Inferior parietal cortex (tissue), 1 donor: Measurements from ENCODE around the gene TMEM214.

Experiments used
- DNase-seq: peaks from one replicate; pipeline ENCODE4 v3.0.0-alpha.2; 2016; ENCODE audit errors: extremely low spot score

TMEM214 gene

GRCh38 chr2:27009716-27010115, 23.0 kb upstream of the TMEM214 start:
- no peak for DNase-seq

DNA sequence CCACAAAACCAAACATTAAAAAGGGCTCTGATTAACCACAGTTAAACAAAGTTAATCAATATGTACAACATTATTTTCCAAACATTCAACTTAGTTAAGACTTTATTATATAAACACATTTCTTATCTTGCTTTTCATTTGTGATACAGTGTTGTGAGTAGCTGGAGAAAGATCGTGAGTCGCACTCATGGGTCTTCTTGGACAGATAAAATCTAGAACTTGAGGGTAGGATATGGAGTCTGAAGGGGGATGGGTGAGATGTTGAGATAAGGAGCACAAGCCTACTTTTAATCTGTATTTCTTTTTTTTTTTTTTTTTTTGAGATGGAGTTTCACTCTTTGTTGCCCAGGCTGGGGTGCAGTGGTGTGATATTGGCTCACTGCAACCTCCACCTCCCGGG, 22.6 kb upstream of the TMEM214 start:
- DNase-seq, result no peak

GRCh38 chr2:27013738-27014137, 19.0 kb upstream of the TMEM214 start:
- DNase-seq, result no peak

GRCh38 chr2:27014771-27015433, 17.9 kb upstream of the TMEM214 start:
- no peak for DNase-seq

- DNase-seq, result peak; percentile 67
Observed at GRCh38 chr2:27016801-27017325, 15.9 kb upstream of the TMEM214 start.

- no peak for DNase-seq
Observed at GRCh38 chr2:27018142-27018541, 14.6 kb upstream of the TMEM214 start.

- DNase-seq, result no peak
Observed at GRCh38 chr2:27019459-27019858, 13.3 kb upstream of the TMEM214 start.

DNA sequence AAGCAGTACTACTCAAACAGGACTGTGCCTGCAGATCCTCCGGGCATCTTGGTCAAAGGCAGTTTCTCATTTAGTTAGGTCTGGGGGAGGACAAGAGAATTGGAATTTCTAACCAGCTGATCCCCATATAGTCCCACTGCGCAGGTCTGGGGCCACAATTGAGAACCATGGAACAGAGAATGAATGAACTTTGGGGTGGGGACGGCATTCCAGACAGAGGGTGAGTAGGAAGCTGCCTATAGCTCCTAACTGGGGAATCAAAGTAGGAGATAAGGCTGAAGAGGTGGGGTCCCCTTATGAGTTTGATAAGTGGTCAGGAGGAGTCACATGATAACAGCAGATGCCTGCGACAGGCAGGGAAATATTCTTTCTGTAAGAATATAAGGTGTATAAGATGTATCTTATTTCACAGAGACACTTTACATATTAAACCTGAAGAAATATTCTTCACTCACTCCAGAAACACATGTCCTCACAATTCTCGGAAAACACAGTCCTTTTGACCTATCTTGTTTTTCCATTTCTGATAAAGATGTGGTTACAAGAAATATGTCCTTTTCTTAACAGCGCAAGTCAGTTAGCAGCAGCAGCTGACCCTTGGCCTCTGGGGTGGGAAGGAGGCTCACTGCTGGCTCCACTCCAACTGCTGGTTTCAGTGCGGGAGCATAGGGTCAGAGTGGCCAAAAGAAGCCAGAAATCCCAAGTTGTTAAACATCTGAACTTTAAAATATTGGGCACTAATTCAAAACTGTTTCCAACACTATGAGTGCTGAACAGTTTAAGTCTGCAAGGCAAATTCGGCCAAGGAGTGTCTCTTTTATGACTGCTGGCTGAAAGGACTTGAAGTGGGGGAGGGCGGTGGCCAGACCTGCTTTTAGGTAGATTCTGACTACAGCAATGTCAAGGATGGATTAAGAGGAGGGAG, 12.6 kb upstream of the TMEM214 start:
- DNase-seq, result no peak

DNA sequence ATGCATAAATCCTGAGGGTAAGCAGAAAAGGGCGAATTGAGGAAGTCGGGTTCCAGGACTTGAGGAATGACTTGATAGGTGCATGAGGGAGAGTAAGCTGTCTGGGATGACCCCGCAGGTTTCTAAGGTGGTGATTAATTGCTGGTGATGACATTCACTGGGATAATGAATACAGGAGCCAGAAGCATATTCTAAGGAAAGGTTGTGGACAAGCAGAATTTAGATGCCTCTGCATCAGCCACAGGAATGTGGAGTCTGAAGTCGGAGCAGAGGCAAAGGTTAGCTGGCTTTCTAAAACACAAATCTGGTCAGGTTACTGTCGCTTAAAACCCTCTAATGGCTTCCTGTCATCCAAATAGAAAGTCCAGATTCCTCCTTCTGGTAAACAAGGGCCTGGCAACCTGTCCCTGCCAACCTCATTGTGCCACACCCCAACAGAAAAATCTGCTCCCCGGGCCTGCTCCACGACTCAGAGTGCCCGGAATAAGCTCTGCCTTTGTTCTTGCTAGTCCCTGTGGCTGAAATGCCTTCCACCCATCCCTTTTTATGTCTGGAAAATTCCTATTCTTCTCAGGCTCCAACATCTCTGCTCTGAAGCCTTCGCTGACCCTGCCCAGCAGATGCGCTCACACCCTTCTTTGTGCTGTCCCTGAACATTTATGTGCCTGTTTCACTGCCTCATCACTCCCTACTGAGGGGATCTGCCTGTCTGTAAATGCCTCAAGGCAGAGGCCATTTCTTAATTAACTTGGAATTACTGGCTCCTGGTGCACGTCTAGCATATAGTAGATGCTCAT, 11.3 kb upstream of the TMEM214 start:
- no peak for DNase-seq

- DNase-seq, result no peak
Observed at GRCh38 chr2:27023740-27024139, 9.0 kb upstream of the TMEM214 start.

DNA sequence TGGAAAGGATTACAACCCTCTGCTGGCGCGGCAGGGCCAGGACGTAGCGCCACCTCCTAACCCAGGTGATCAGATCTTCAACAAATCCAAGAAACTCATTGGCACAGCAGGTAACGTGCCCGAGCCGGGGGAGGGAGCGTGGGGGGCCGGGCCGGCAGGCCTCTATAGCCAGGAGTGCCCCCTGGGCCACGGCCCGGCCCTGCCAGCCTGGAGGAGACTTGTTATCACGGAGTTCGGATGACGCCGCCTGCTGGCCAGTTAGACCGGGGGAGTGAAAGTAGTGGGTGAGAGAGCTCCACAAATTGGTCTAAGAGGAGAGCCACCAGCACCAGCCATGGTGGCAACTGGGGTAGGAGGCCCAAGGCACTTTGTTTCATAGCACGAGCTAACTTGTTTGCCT, 8.6 kb upstream of the TMEM214 start:
- DNase-seq, result no peak

DNA sequence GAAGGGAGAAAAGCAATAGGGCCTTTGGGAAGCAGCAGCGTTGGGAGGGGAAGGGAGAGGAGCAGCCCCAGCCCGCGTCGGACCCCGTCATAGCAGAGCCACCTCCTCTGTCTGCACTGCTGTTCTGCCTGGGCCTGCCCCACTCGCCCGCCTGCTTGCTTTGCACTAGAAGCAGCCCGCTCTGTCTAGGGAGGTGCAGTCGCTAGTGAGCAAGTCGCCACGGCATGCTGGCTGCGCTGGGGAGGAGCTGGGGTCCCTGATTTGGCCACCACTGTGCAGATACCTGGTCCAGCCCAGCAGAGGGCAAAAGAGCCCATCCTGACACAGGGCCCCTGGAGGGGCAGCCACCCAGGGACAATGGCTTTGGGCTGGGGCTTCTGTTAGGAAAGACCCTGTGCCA, 8.0 kb upstream of the TMEM214 start:
- DNase-seq, result no peak

- DNase-seq, result no peak
Observed at GRCh38 chr2:27025281-27025800, 7.4 kb upstream of the TMEM214 start.

- no peak for DNase-seq
Observed at GRCh38 chr2:27025861-27026851, 6.6 kb upstream of the TMEM214 start.

GRCh38 chr2:27027211-27027651, 5.5 kb upstream of the TMEM214 start:
- DNase-seq, result no peak

GRCh38 chr2:27029051-27029450, 3.7 kb upstream of the TMEM214 start:
- no peak for DNase-seq

DNA sequence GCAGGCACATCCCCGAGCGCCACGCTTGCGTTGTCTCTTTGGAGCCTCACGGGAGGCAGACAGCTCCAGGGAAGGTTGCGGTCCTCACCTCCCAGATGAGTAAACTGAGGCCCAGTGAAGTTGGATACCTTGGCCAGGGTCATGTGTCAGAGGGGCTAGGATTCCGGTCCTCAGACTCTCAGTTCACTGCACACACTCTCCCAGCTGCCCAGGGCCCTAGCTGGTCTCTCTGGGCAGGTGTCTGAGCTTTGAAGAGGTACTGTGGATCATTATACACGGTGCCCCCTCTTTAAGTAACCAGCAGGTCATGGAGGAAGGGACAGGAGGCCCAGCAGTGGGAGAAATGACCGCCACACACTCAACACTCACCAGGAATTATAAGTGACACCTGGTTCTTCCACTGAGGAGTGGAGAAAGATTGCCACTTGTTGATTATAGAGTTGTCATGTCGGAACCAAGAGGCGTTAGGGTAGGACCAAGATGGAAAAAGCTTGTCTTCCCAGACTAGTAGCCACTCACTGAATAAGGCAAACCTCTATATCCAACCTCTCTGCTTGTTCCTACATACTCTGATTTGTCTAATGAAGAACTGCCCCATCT, 588 bp downstream of the TMEM214 start:
- no peak for DNase-seq

GRCh38 chr2:27038012-27038411, 5.2 kb downstream of the TMEM214 start:
- no peak for DNase-seq

DNA sequence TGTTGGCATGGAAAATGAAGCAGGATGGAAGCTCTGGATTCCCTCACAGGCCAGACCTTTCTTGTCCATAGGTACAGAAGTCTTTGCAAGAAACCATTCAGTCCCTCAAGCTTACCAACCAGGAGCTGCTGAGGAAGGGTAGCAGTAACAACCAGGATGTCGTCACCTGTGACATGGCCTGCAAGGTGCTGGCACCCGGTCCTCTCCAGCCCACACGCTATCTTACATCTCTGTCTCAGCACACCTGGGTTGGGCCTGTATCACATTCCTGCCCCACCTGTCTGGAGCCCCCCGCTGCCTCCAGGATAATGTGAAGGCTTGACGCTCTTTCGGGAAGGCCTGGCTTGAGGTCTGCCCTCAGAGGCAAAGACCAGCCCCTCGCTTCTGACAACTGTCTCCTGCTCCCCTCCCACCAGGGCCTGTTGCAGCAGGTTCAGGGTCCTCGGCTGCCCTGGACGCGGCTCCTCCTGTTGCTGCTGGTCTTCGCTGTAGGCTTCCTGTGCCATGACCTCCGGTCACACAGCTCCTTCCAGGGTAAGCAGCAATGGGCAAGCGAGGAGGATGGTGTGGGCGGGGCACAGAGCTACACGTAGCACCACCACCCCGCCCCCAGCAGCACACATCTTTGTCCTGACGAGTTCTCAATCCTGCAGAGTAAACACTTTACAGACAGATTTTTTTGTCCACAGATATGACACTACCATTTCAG, 6.0 kb downstream of the TMEM214 start:
- DNase-seq, result no peak
